SK-N-SH (cell line): Measurements from ENCODE around the gene CDK5RAP2.

Source experiments
- ELF1 ChIP-seq: IDR thresholded peaks from 2 replicates; pipeline ENCODE4 v1.4.0; 2012
- EZH2phosphoT487 ChIP-seq: fragments of 200-600 bp; sonication (generic); IDR thresholded peaks from 2 replicates; pipeline ENCODE4 v1.6.1; 2017; ENCODE audit warnings: low read depth, mixed run types, mild to moderate bottlenecking, antibody characterized with exemption, moderate library complexity, borderline replicate concordance
- GABPA ChIP-seq: IDR thresholded peaks from 2 replicates; pipeline ENCODE4 v1.4.0; 2012; ENCODE audit warnings: low read depth, mild to moderate bottlenecking
- MEF2A ChIP-seq: IDR thresholded peaks from 2 replicates; pipeline ENCODE4 v1.4.0; 2012; ENCODE audit warnings: low read depth, borderline replicate concordance
- POLR2AphosphoS5 ChIP-seq: IDR thresholded peaks from 2 replicates; pipeline ENCODE4 v1.6.1; 2012; ENCODE audit warnings: low read depth, low read length
- RAD21 ChIP-seq: IDR thresholded peaks from 2 replicates; pipeline ENCODE4 v1.6.1; 2012; ENCODE audit warnings: mild to moderate bottlenecking, low read length
- SIN3A ChIP-seq: IDR thresholded peaks from 2 replicates; pipeline ENCODE4 v1.6.1; 2012; ENCODE audit warnings: low read depth, mild to moderate bottlenecking, low read length, moderate library complexity, borderline replicate concordance
- TAF1 ChIP-seq: IDR thresholded peaks from 2 replicates; pipeline ENCODE4 v1.6.1; 2012; ENCODE audit warnings: low read depth, mild to moderate bottlenecking, low read length, moderate library complexity, borderline replicate concordance
- TEAD4 ChIP-seq: IDR thresholded peaks from 2 replicates; pipeline ENCODE4 v1.4.0; 2012; ENCODE audit warnings: mild to moderate bottlenecking, borderline replicate concordance; ENCODE audit not compliant: insufficient read depth
- TF ChIP-seq, protein P1 (sequence below): IDR thresholded peaks from 2 replicates; pipeline ENCODE4 v1.6.1; 2012; ENCODE audit warnings: mild to moderate bottlenecking, low read depth, low read length, moderate library complexity
- TF ChIP-seq, protein P2 (sequence below): IDR thresholded peaks from 2 replicates; pipeline ENCODE4 v1.4.0; 2012; ENCODE audit warnings: low read depth
- TF ChIP-seq, protein P3 (sequence below): fragments of 200-600 bp; sonication (generic); IDR thresholded peaks from 2 replicates; pipeline ENCODE4 v1.6.1; 2017; ENCODE audit warnings: antibody characterized with exemption, mild to moderate bottlenecking, moderate library complexity

DNA sequence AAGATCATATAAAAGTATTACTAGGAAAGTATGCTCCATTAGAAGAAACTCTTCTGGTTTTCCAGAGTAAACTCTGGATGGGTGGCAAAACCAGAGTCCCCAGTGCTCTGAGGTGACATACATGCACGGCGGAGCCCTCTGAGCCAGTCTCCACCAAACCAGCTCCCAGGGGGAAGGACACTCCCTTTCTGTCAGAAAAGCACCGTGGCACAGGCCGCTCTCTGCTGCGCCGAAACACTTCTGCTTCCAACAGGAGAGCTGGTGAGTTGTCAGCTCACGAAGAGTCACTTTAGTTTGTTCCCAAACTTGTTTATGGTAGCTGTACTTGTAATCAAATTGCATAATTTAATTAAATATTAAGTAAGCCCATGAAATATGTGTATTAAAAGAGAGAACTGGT is 184.6 kb downstream of the CDK5RAP2 start:
- TF ChIP-seq, protein P1, sequence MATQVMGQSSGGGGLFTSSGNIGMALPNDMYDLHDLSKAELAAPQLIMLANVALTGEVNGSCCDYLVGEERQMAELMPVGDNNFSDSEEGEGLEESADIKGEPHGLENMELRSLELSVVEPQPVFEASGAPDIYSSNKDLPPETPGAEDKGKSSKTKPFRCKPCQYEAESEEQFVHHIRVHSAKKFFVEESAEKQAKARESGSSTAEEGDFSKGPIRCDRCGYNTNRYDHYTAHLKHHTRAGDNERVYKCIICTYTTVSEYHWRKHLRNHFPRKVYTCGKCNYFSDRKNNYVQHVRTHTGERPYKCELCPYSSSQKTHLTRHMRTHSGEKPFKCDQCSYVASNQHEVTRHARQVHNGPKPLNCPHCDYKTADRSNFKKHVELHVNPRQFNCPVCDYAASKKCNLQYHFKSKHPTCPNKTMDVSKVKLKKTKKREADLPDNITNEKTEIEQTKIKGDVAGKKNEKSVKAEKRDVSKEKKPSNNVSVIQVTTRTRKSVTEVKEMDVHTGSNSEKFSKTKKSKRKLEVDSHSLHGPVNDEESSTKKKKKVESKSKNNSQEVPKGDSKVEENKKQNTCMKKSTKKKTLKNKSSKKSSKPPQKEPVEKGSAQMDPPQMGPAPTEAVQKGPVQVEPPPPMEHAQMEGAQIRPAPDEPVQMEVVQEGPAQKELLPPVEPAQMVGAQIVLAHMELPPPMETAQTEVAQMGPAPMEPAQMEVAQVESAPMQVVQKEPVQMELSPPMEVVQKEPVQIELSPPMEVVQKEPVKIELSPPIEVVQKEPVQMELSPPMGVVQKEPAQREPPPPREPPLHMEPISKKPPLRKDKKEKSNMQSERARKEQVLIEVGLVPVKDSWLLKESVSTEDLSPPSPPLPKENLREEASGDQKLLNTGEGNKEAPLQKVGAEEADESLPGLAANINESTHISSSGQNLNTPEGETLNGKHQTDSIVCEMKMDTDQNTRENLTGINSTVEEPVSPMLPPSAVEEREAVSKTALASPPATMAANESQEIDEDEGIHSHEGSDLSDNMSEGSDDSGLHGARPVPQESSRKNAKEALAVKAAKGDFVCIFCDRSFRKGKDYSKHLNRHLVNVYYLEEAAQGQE, result no peak
- TF ChIP-seq POLR2AphosphoS5 (no peak), MEF2A (no peak), SIN3A (no peak), GABPA (no peak), TEAD4 (no peak), ELF1 (no peak), RAD21 (no peak), TAF1 (no peak), EZH2phosphoT487 (no peak)
- TF ChIP-seq, protein P2, sequence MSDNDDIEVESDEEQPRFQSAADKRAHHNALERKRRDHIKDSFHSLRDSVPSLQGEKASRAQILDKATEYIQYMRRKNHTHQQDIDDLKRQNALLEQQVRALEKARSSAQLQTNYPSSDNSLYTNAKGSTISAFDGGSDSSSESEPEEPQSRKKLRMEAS, result no peak
- TF ChIP-seq, protein P3, sequence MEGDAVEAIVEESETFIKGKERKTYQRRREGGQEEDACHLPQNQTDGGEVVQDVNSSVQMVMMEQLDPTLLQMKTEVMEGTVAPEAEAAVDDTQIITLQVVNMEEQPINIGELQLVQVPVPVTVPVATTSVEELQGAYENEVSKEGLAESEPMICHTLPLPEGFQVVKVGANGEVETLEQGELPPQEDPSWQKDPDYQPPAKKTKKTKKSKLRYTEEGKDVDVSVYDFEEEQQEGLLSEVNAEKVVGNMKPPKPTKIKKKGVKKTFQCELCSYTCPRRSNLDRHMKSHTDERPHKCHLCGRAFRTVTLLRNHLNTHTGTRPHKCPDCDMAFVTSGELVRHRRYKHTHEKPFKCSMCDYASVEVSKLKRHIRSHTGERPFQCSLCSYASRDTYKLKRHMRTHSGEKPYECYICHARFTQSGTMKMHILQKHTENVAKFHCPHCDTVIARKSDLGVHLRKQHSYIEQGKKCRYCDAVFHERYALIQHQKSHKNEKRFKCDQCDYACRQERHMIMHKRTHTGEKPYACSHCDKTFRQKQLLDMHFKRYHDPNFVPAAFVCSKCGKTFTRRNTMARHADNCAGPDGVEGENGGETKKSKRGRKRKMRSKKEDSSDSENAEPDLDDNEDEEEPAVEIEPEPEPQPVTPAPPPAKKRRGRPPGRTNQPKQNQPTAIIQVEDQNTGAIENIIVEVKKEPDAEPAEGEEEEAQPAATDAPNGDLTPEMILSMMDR, result no peak
